Vagina (tissue), 2 donors: ENCODE data around the gene ARL5A. TPM values are rescaled to one million over a fixed set of nuclear protein-coding genes. Genes with fewer than 3 reads are reported as not detected.

Experiments
- DNase-seq, 2 donors: peaks; one replicate each; pipeline ENCODE4 v3.0.0-alpha.2; 2017; ENCODE audit errors: extremely low spot score in 2 of 2
- H3K27ac ChIP-seq: fragments of 200-600 bp; sonication (generic); one replicate; pipeline ENCODE4 v1.5.1; 2019
- H3K27me3 ChIP-seq: fragments of 200-600 bp; sonication (generic); one replicate; pipeline ENCODE4 v1.5.1; 2019
- H3K36me3 ChIP-seq, 2 donors: fragments of 200-600 bp; sonication (generic); one replicate each; pipeline ENCODE4 v1.5.1; 2017 to 2019
- H3K4me1 ChIP-seq: fragments of 200-600 bp; sonication (generic); one replicate; pipeline ENCODE4 v1.5.1; 2019
- H3K4me3 ChIP-seq, 2 donors: fragments of 200-600 bp; sonication (generic); 1 replicate in 1 of 2; 2 replicates in 1 of 2; pipeline ENCODE4 v1.5.1; 2016 to 2019
- H3K9me3 ChIP-seq: fragments of 200-600 bp; sonication (generic); one replicate; pipeline ENCODE4 v1.5.1; 2019
- CTCF ChIP-seq, 3 experiments: fragments of 450-650 bp in 2 of 3; fragments of 200-600 bp in 1 of 3; sonication (generic) in 1 of 3; IDR thresholded peaks; one replicate each; pipeline ENCODE4 v1.5.1; 2017 to 2019; ENCODE audit warnings: antibody characterized with exemption in 3 of 3, mild to moderate bottlenecking in 2 of 3, moderate library complexity in 2 of 3
- POLR2A ChIP-seq, 2 donors: fragments of 450-650 bp; IDR thresholded peaks; one replicate each; pipeline ENCODE4 v1.6.1; 2017; ENCODE audit warnings: antibody characterized with exemption in 2 of 2, mild to moderate bottlenecking in 2 of 2, moderate library complexity in 2 of 2
- POLR2AphosphoS5 ChIP-seq, 2 donors: sonication (generic); formaldehyde crosslinking; IDR thresholded peaks; one replicate each; pipeline ENCODE4 v1.9.0; 2017; ENCODE audit warnings: antibody characterized with exemption in 2 of 2, mild to moderate bottlenecking in 2 of 2, low read depth in 1 of 2; ENCODE audit not compliant: insufficient read depth in 1 of 2
- intact Hi-C: fragments of 100-400 bp; cut with DNase I; formaldehyde crosslinking; loops from one replicate; pipeline ENCODE4 v1.15.1; 2023
- total RNA-seq: library from RNA; depleted of rRNA; stranded (reverse); fragments of >200 nt; gene quantifications from one replicate; pipeline ENCODE4 v1.2.3, GENCODE V29; 2016

ARL5A gene
- total RNA-seq, 1 donor from 2014 or later = 32.9 TPM

- H3K9me3 ChIP-seq = no peaks in the 10 kb centered on the region
- H3K27ac ChIP-seq = peak overlapping the region; percentile 85
- no peaks in the 10 kb centered on the region for H3K27me3 ChIP-seq
- DNase-seq = no peak
- H3K4me1 ChIP-seq = peaks cover 38% of the 10 kb centered on the region
- TF ChIP-seq POLR2A (IDR thresholded peaks at IDR 0.05) = no peak
- TF ChIP-seq POLR2AphosphoS5 (IDR thresholded peaks at IDR 0.05; ENCODE audit: insufficient read depth in 1 of 2, low read depth in 1 of 2) = no peak
- TF ChIP-seq CTCF (IDR thresholded peaks at IDR 0.05) = no peak
- peak overlapping the region; percentile 64 to 95 for H3K4me3 ChIP-seq
- no peaks in the 10 kb centered on the region for H3K36me3 ChIP-seq
- intact Hi-C loops = no loop called here
Measured at GRCh38 chr2:151828890-151829324, 686 bp upstream of the ARL5A start.

- H3K9me3 ChIP-seq = no peaks in the 10 kb centered on the region
- H3K36me3 ChIP-seq = no peaks in the 10 kb centered on the region
- H3K4me1 ChIP-seq = peaks cover 48% of the 10 kb centered on the region
- H3K4me3 ChIP-seq = peak overlapping the region; percentile 64 to 95
- intact Hi-C loops = no loop called here
- DNase-seq = no peak
- no peak for TF ChIP-seq POLR2AphosphoS5 (IDR thresholded peaks at IDR 0.05; ENCODE audit: insufficient read depth in 1 of 2, low read depth in 1 of 2)
- no peak for TF ChIP-seq POLR2A (IDR thresholded peaks at IDR 0.05)
- no peak for TF ChIP-seq CTCF (IDR thresholded peaks at IDR 0.05)
- H3K27me3 ChIP-seq = no peaks in the 10 kb centered on the region
- H3K27ac ChIP-seq = peak overlapping the region; percentile 85
Measured at GRCh38 chr2:151827564-151828142, 568 bp downstream of the ARL5A start.

GRCh38 chr2:151826737-151827157, 1.5 kb downstream of the ARL5A start:
- Histone ChIP-seq H3K4me3 (peak overlapping the region; percentile 64 to 95), H3K4me1 (peaks cover 54% of the 10 kb centered on the region), H3K36me3 (no peaks in the 10 kb centered on the region), H3K9me3 (no peaks in the 10 kb centered on the region), H3K27ac (peak overlapping the region; percentile 8), H3K27me3 (no peaks in the 10 kb centered on the region)
- no peak for DNase-seq
- TF ChIP-seq POLR2A (IDR thresholded peaks at IDR 0.05) (no peak), POLR2AphosphoS5 (IDR thresholded peaks at IDR 0.05; ENCODE audit: insufficient read depth in 1 of 2, low read depth in 1 of 2) (no peak), CTCF (IDR thresholded peaks at IDR 0.05) (no peak)
- intact Hi-C loops = no loop called here

- Histone ChIP-seq H3K4me3 (no peak overlapping the region), H3K9me3 (no peaks in the 10 kb centered on the region), H3K4me1 (peaks cover 63% of the 10 kb centered on the region), H3K27me3 (no peaks in the 10 kb centered on the region), H3K27ac (no peak overlapping the region), H3K36me3 (no peaks in the 10 kb centered on the region)
- TF ChIP-seq CTCF (IDR thresholded peaks at IDR 0.05) (no peak), POLR2A (IDR thresholded peaks at IDR 0.05) (no peak), POLR2AphosphoS5 (IDR thresholded peaks at IDR 0.05; ENCODE audit: insufficient read depth in 1 of 2, low read depth in 1 of 2) (no peak)
- intact Hi-C loops = no loop called here
- no peak for DNase-seq
Measured at GRCh38 chr2:151824886-151825285, 3.3 kb downstream of the ARL5A start.

DNA sequence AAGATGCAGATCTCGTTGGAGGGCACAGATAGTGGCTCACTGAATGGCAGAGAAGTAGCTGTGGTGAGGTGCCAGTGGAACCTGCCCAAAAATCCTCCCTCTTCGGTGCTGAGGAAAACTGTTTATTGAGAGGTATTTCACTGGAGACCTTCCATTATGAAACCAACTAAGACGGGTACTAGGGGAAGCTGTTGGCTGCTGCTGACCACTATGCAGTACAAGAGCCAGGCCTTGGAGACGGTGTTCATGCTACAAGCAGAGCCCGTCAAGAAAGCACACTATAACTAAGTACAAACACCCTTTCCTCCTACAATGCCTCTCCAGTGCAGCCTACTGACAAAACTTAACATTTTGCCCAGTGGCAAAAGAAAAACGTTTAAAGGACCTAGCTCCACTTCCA, 4.6 kb downstream of the ARL5A start:
- Histone ChIP-seq H3K36me3 (no peaks in the 10 kb centered on the region), H3K27me3 (no peaks in the 10 kb centered on the region), H3K9me3 (no peaks in the 10 kb centered on the region), H3K27ac (no peak overlapping the region), H3K4me1 (peaks cover 58% of the 10 kb centered on the region), H3K4me3 (no peak overlapping the region)
- no peak for DNase-seq
- TF ChIP-seq CTCF (IDR thresholded peaks at IDR 0.05) = no peak
- TF ChIP-seq POLR2A (IDR thresholded peaks at IDR 0.05) = no peak
- no peak for TF ChIP-seq POLR2AphosphoS5 (IDR thresholded peaks at IDR 0.05; ENCODE audit: insufficient read depth in 1 of 2, low read depth in 1 of 2)
- intact Hi-C loops = no loop called here
